ENCODE results near the gene TMEM63A.

Gene TMEM63A

DNA sequence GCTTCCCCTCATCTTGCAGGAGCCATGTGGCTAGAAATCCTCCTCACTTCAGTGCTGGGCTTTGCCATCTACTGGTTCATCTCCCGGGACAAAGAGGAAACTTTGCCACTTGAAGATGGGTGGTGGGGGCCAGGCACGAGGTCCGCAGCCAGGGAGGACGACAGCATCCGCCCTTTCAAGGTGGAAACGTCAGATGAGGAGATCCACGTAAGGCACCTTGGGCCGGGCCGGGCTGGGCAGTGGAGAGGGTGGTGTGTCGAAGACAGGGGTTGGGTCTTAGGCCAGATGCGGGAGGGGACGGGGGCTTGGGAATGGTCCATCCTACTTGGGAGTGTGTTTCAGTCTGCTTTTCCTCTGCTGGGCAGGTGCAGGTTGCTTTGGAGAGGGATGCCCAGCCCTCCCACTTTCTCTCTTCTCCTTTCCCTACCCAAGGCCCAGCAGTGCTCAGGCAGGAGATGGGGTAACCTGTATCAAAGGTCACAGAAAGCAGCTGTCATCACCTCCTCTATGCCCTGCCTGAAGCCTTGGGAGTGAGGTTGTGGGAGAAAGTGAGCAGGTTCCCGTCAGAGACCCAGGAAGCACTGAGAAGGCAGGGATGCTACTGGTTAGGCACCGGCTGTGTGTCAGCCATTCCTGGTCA is 53.4 kb downstream of the TMEM63A start:
- Histone ChIP-seq H4K20me1 (ENCODE audit: low read depth, low read length) (no peaks in the 10 kb centered on the region), H3K4me3 (ENCODE audit: insufficient read depth, low read length, poor library complexity, severe bottlenecking) (no peak overlapping the region), H3K9me2 (replicated peaks; ENCODE audit: insufficient read depth, low read length) (no peaks in the 10 kb centered on the region), H3K27me3 (ENCODE audit: low read length) (no peaks in the 10 kb centered on the region), H3K27ac (ENCODE audit: low read depth, low read length) (no peak overlapping the region), H2AFZ (ENCODE audit: low read depth, low read length, severe bottlenecking) (no peak overlapping the region), H3K36me3 (ENCODE audit: low read length) (no peaks in the 10 kb centered on the region), H3K9me3 (ENCODE audit: insufficient read depth, low read length) (no peaks in the 10 kb centered on the region), H3F3A (ENCODE audit: insufficient read depth) (no peaks in the 10 kb centered on the region), H3K4me2 (ENCODE audit: low read depth, low read length, poor library complexity, severe bottlenecking) (no peak overlapping the region), H3K79me2 (ENCODE audit: insufficient read depth, low read length) (no peaks in the 10 kb centered on the region), H3K9ac (ENCODE audit: low read length) (no peak overlapping the region)
- TF ChIP-seq EZH2phosphoT487 (conservative IDR thresholded peaks at IDR 0.05; ENCODE audit: low read length): no peak
- TF ChIP-seq, protein P1, sequence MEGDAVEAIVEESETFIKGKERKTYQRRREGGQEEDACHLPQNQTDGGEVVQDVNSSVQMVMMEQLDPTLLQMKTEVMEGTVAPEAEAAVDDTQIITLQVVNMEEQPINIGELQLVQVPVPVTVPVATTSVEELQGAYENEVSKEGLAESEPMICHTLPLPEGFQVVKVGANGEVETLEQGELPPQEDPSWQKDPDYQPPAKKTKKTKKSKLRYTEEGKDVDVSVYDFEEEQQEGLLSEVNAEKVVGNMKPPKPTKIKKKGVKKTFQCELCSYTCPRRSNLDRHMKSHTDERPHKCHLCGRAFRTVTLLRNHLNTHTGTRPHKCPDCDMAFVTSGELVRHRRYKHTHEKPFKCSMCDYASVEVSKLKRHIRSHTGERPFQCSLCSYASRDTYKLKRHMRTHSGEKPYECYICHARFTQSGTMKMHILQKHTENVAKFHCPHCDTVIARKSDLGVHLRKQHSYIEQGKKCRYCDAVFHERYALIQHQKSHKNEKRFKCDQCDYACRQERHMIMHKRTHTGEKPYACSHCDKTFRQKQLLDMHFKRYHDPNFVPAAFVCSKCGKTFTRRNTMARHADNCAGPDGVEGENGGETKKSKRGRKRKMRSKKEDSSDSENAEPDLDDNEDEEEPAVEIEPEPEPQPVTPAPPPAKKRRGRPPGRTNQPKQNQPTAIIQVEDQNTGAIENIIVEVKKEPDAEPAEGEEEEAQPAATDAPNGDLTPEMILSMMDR (IDR thresholded peaks at IDR 0.05; ENCODE audit: insufficient read depth, low read length, poor library complexity, severe bottlenecking): no peak

DNA sequence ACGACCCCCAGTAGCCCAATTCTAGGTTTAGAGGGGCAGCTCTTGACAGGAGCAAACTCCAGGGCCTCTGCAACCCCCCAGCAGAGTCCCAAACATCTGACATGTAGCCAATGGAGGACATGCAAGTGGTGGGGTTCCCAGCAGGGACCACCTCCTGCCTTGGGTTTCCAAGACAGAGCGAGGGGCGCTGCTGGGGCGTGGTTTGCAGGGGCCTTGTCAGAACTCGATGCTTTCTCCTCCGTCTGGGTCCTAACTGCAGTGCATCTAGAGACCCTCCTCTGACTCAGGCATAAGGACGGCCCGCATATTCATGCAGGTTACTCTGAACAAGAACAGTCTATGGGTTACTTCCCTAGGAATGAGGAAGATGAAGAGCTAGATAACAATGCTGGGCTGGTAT is 55.1 kb downstream of the TMEM63A start:
- TF ChIP-seq EZH2phosphoT487 (conservative IDR thresholded peaks at IDR 0.05; ENCODE audit: low read length): no peak
- TF ChIP-seq, protein P1 (IDR thresholded peaks at IDR 0.05; ENCODE audit: insufficient read depth, low read length, poor library complexity, severe bottlenecking): no peak
- no peak overlapping the region for H2AFZ ChIP-seq (ENCODE audit: low read depth, low read length, severe bottlenecking)
- no peak overlapping the region for H3K4me2 ChIP-seq (ENCODE audit: low read depth, low read length, poor library complexity, severe bottlenecking)
- H3K9me3 ChIP-seq (ENCODE audit: insufficient read depth, low read length): no peaks in the 10 kb centered on the region
- no peak overlapping the region for H3K4me3 ChIP-seq (ENCODE audit: insufficient read depth, low read length, poor library complexity, severe bottlenecking)
- no peaks in the 10 kb centered on the region for H3F3A ChIP-seq (ENCODE audit: insufficient read depth)
- no peaks in the 10 kb centered on the region for H3K36me3 ChIP-seq (ENCODE audit: low read length)
- no peaks in the 10 kb centered on the region for H3K79me2 ChIP-seq (ENCODE audit: insufficient read depth, low read length)
- no peaks in the 10 kb centered on the region for H3K9me2 ChIP-seq (replicated peaks; ENCODE audit: insufficient read depth, low read length)
- H3K27ac ChIP-seq (ENCODE audit: low read depth, low read length): no peak overlapping the region
- no peaks in the 10 kb centered on the region for H4K20me1 ChIP-seq (ENCODE audit: low read depth, low read length)
- H3K27me3 ChIP-seq (ENCODE audit: low read length): no peaks in the 10 kb centered on the region
- no peak overlapping the region for H3K9ac ChIP-seq (ENCODE audit: low read length)

GRCh38 chr1:225825607-225826007 is 56.6 kb downstream of the TMEM63A start:
- TF ChIP-seq, protein P1 (IDR thresholded peaks at IDR 0.05; ENCODE audit: insufficient read depth, low read length, poor library complexity, severe bottlenecking): no peak
- TF ChIP-seq EZH2phosphoT487 (conservative IDR thresholded peaks at IDR 0.05; ENCODE audit: low read length): no peak

More at GRCh38 chr1:225825607-225826007, 56.6 kb downstream of the TMEM63A start:
- Histone ChIP-seq H3K27ac (ENCODE audit: low read depth, low read length) (no peak overlapping the region), H3K79me2 (ENCODE audit: insufficient read depth, low read length) (no peaks in the 10 kb centered on the region), H3K4me3 (ENCODE audit: insufficient read depth, low read length, poor library complexity, severe bottlenecking) (no peak overlapping the region), H3K36me3 (ENCODE audit: low read length) (no peaks in the 10 kb centered on the region), H3K9me2 (replicated peaks; ENCODE audit: insufficient read depth, low read length) (no peaks in the 10 kb centered on the region), H4K20me1 (ENCODE audit: low read depth, low read length) (no peaks in the 10 kb centered on the region), H3F3A (ENCODE audit: insufficient read depth) (no peaks in the 10 kb centered on the region), H3K9ac (ENCODE audit: low read length) (no peak overlapping the region), H3K9me3 (ENCODE audit: insufficient read depth, low read length) (no peaks in the 10 kb centered on the region), H2AFZ (ENCODE audit: low read depth, low read length, severe bottlenecking) (no peak overlapping the region), H3K27me3 (ENCODE audit: low read length) (no peaks in the 10 kb centered on the region), H3K4me2 (ENCODE audit: low read depth, low read length, poor library complexity, severe bottlenecking) (no peak overlapping the region)

All from SU-DHL-6 (cell line).